DOHH2 (cell line): Measurements from ENCODE around the gene SERTAD4.

Experiments
- H3F3A ChIP-seq: fragments of 200-600 bp; sonication (generic), shearing (Covaris generic); 2 replicates; pipeline ENCODE4 v1.6.0; 2016; ENCODE audit warnings: antibody characterized with exemption, mild to moderate bottlenecking; ENCODE audit not compliant: control insufficient read depth, insufficient read depth
- H3K27ac ChIP-seq: fragments of 200-600 bp; sonication (generic); 2 replicates; pipeline ENCODE4 v1.5.1; 2014; ENCODE audit warnings: low read depth, mild to moderate bottlenecking, low read length, moderate library complexity
- H3K27me3 ChIP-seq: fragments of 200-600 bp; sonication (generic); 2 replicates; pipeline ENCODE4 v1.6.1; 2014; ENCODE audit warnings: mild to moderate bottlenecking, low read length, mixed read lengths; ENCODE audit not compliant: control insufficient read depth
- H3K36me3 ChIP-seq: fragments of 200-600 bp; sonication (generic); 2 replicates; pipeline ENCODE4 v1.6.1; 2014; ENCODE audit warnings: mild to moderate bottlenecking, low read length, moderate library complexity, mixed read lengths; ENCODE audit not compliant: control insufficient read depth
- H3K4me1 ChIP-seq: fragments of 200-600 bp; sonication (generic); 2 replicates; pipeline ENCODE4 v1.6.1; 2014; ENCODE audit warnings: mild to moderate bottlenecking, low read length, mixed read lengths; ENCODE audit not compliant: control insufficient read depth
- H3K4me2 ChIP-seq: fragments of 200-600 bp; sonication (generic); 2 replicates; pipeline ENCODE4 v1.6.0; 2014; ENCODE audit warnings: mild to moderate bottlenecking, low read length, moderate library complexity
- H3K4me3 ChIP-seq: fragments of 200-600 bp; sonication (generic); 2 replicates; pipeline ENCODE4 v1.5.1; 2014; ENCODE audit warnings: mild to moderate bottlenecking, low read length, mixed read lengths
- H3K79me2 ChIP-seq: fragments of 200-600 bp; sonication (generic); 2 replicates; pipeline ENCODE4 v1.6.1; 2014; ENCODE audit warnings: mild to moderate bottlenecking, low read length, mixed read lengths; ENCODE audit not compliant: control insufficient read depth
- H3K9me2 ChIP-seq: fragments of 200-600 bp; sonication (generic); replicated peaks from 2 replicates; pipeline ENCODE4 v1.6.1; 2014; ENCODE audit warnings: mild to moderate bottlenecking, low read length, mixed read lengths; ENCODE audit not compliant: control insufficient read depth
- H3K9me3 ChIP-seq: fragments of 200-600 bp; sonication (generic); 2 replicates; pipeline ENCODE4 v1.6.1; 2014; ENCODE audit warnings: antibody characterized with exemption, low read length, mixed read lengths; ENCODE audit not compliant: control insufficient read depth, insufficient read depth
- H4K20me1 ChIP-seq: fragments of 200-600 bp; sonication (generic); 2 replicates; pipeline ENCODE4 v1.6.0; 2014; ENCODE audit warnings: low read depth, mild to moderate bottlenecking, antibody characterized with exemption, low read length, moderate library complexity; ENCODE audit not compliant: control insufficient read depth, insufficient read depth
- CTCF ChIP-seq: fragments of 200-600 bp; sonication (generic); IDR thresholded peaks from one replicate; pipeline ENCODE4 v1.5.1; 2014; ENCODE audit warnings: antibody characterized with exemption, mild to moderate bottlenecking, low read depth, low read length; ENCODE audit not compliant: poor library complexity, severe bottlenecking
- EZH2phosphoT487 ChIP-seq: fragments of 200-600 bp; sonication (generic); IDR thresholded peaks from 2 replicates; pipeline ENCODE4 v1.6.1; 2017; ENCODE audit warnings: borderline replicate concordance, mild to moderate bottlenecking, antibody characterized with exemption, low read length, moderate library complexity, mixed read lengths

SERTAD4 gene

GRCh38 chr1:210237981-210238380 lies 5.4 kb downstream of the SERTAD4 start:
- no peaks in the 10 kb centered on the region for H3K79me2 ChIP-seq
- H3K4me1 ChIP-seq: no peaks in the 10 kb centered on the region
- H3K9me3 ChIP-seq: no peaks in the 10 kb centered on the region; the same call in 1 of the 2 replicates
- H3K4me3 ChIP-seq: no peak overlapping the region
- H4K20me1 ChIP-seq: no peaks in the 10 kb centered on the region
- H3K4me2 ChIP-seq: no peak overlapping the region
- no peaks in the 10 kb centered on the region for H3F3A ChIP-seq
- no peaks in the 10 kb centered on the region for H3K9me2 ChIP-seq
- no peak overlapping the region for H3K27ac ChIP-seq
- TF ChIP-seq CTCF: no peak
- TF ChIP-seq EZH2phosphoT487: no peak
- H3K27me3 ChIP-seq: peaks cover 41% of the 10 kb centered on the region
- H3K36me3 ChIP-seq: no peaks in the 10 kb centered on the region

- Histone ChIP-seq H3K27ac (no peak overlapping the region), H3K4me2 (no peak overlapping the region), H3K36me3 (no peaks in the 10 kb centered on the region)
Observed at GRCh38 chr1:210239349-210240111, 6.9 kb downstream of the SERTAD4 start.

GRCh38 chr1:210241121-210241520 lies 8.5 kb downstream of the SERTAD4 start:
- TF ChIP-seq CTCF (no peak), EZH2phosphoT487 (no peak)
- peaks cover under 1% of the 10 kb centered on the region for H3K4me1 ChIP-seq
- no peak overlapping the region for H3K27ac ChIP-seq
- no peaks in the 10 kb centered on the region for H4K20me1 ChIP-seq
- no peaks in the 10 kb centered on the region for H3K79me2 ChIP-seq
- no peaks in the 10 kb centered on the region for H3K9me2 ChIP-seq
- H3K36me3 ChIP-seq: no peaks in the 10 kb centered on the region
- peaks cover 15% of the 10 kb centered on the region for H3K27me3 ChIP-seq
- H3K4me3 ChIP-seq: no peak overlapping the region
- H3K4me2 ChIP-seq: no peak overlapping the region
- no peaks in the 10 kb centered on the region for H3K9me3 ChIP-seq
- H3F3A ChIP-seq: no peaks in the 10 kb centered on the region

More at GRCh38 chr1:210239349-210240111, 6.9 kb downstream of the SERTAD4 start:
- no peaks in the 10 kb centered on the region for H3F3A ChIP-seq
- H3K79me2 ChIP-seq: no peaks in the 10 kb centered on the region
- H3K9me3 ChIP-seq: no peaks in the 10 kb centered on the region
- H4K20me1 ChIP-seq: no peaks in the 10 kb centered on the region
- H3K27me3 ChIP-seq: peaks cover 26% of the 10 kb centered on the region
- no peaks in the 10 kb centered on the region for H3K4me1 ChIP-seq
- H3K9me2 ChIP-seq: no peaks in the 10 kb centered on the region
- TF ChIP-seq CTCF (no peak), EZH2phosphoT487 (no peak)
- no peak overlapping the region for H3K4me3 ChIP-seq
